ENCODE results near the gene TAF1C.

DNA sequence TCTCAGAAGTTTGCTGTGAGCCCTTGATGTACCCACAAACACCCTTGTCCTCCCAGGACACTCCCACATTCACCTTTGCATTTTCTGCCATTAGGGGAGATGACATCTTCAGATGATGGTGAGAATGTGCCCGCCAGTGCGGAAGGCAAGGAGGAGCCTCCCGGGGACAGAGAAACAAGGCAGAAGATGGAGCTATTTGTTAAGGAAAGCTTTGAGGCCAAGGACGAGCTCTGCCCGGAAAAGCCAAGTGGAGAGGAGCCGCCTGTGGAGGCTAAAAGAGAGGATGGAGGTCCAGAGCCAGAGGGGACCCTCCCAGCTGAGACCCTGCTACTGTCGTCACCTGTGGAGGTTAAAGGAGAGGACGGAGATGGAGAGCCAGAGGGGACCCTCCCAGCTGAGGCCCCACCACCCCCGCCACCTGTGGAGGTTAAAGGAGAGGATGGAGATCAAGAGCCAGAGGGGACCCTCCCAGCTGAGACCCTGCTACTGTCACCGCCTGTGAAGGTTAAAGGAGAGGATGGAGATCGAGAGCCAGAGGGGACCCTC is 17.0 kb downstream of the TAF1C start:
- no peak for TF ChIP-seq POLR2A (IDR thresholded peaks at IDR 0.05)
- TF ChIP-seq, protein P1, sequence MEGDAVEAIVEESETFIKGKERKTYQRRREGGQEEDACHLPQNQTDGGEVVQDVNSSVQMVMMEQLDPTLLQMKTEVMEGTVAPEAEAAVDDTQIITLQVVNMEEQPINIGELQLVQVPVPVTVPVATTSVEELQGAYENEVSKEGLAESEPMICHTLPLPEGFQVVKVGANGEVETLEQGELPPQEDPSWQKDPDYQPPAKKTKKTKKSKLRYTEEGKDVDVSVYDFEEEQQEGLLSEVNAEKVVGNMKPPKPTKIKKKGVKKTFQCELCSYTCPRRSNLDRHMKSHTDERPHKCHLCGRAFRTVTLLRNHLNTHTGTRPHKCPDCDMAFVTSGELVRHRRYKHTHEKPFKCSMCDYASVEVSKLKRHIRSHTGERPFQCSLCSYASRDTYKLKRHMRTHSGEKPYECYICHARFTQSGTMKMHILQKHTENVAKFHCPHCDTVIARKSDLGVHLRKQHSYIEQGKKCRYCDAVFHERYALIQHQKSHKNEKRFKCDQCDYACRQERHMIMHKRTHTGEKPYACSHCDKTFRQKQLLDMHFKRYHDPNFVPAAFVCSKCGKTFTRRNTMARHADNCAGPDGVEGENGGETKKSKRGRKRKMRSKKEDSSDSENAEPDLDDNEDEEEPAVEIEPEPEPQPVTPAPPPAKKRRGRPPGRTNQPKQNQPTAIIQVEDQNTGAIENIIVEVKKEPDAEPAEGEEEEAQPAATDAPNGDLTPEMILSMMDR (IDR thresholded peaks at IDR 0.05), result no peak
